K562 (cell line): Measurements from ENCODE around the gene VHLL. TPM values are rescaled to one million over a fixed set of nuclear protein-coding genes. Genes with fewer than 3 reads are reported as not detected.

Experiments
- ARID4B ChIP-seq: sonication (generic); formaldehyde crosslinking; IDR thresholded peaks from 2 replicates; pipeline ENCODE4 v1.8.0; 2022; ENCODE audit warnings: mild to moderate bottlenecking, missing genetic modification reagents
- CSDE1 ChIP-seq, 2 experiments: fragments of 450-650 bp; IDR thresholded peaks; 2 replicates each; pipeline ENCODE4 v1.6.1; 2016; ENCODE audit warnings: mild to moderate bottlenecking in 1 of 2
- FOXK1 ChIP-seq: sonication (generic); formaldehyde crosslinking; IDR thresholded peaks from 2 replicates; pipeline ENCODE4 v1.8.0; 2022; ENCODE audit warnings: missing genetic modification reagents, mild to moderate bottlenecking, borderline replicate concordance
- HBP1 ChIP-seq: fragments of 450-650 bp; formaldehyde crosslinking; IDR thresholded peaks from 2 replicates; pipeline ENCODE4 v1.4.0; 2022; ENCODE audit warnings: missing genetic modification characterization
- MEF2A ChIP-seq: IDR thresholded peaks from 2 replicates; pipeline ENCODE4 v1.6.1; 2011; ENCODE audit warnings: low read depth, mild to moderate bottlenecking, low read length, moderate library complexity; ENCODE audit not compliant: control insufficient read depth
- POLR2AphosphoS5 ChIP-seq: IDR thresholded peaks from 2 replicates; pipeline ENCODE4 v1.6.1; 2011; ENCODE audit warnings: mild to moderate bottlenecking, low read depth, low read length, moderate library complexity; ENCODE audit not compliant: control insufficient read depth, insufficient read depth
- RAD21 ChIP-seq, 2 experiments: fragments of 250-450 bp in 1 of 2; fragments of 450-650 bp in 1 of 2; sonication (Bioruptor Pico) in 1 of 2; formaldehyde crosslinking in 1 of 2; IDR thresholded peaks in 1 of 2; conservative IDR thresholded peaks in 1 of 2; 2 replicates each; pipeline versions ENCODE4 v1.4.0 to v1.8.0; 2020 to 2022; ENCODE audit warnings: mild to moderate bottlenecking in 2 of 2, moderate library complexity in 1 of 2
- RBFOX2 ChIP-seq: fragments of 200-400 bp; formaldehyde crosslinking; IDR thresholded peaks from 2 replicates; pipeline ENCODE4 v1.6.1; 2017; ENCODE audit warnings: low read depth, mild to moderate bottlenecking, low read length, moderate library complexity
- SMARCA5 ChIP-seq: fragments of 450-650 bp; IDR thresholded peaks from 2 replicates; pipeline ENCODE4 v1.6.1; 2016
- TAF1 ChIP-seq: IDR thresholded peaks from 2 replicates; pipeline ENCODE4 v1.6.1; 2011; ENCODE audit warnings: mild to moderate bottlenecking, low read length, moderate library complexity; ENCODE audit not compliant: insufficient read depth, control insufficient read depth, severe bottlenecking; ENCODE audit errors: extremely low read depth
- XRCC5 ChIP-seq: fragments of 200-400 bp; formaldehyde crosslinking; IDR thresholded peaks from 2 replicates; pipeline ENCODE4 v1.6.1; 2017; ENCODE audit warnings: low read depth, mild to moderate bottlenecking, low read length
- ZBTB7A ChIP-seq: IDR thresholded peaks from 2 replicates; pipeline ENCODE4 v1.6.1; 2011; ENCODE audit warnings: low read depth, mild to moderate bottlenecking, low read length, moderate library complexity, borderline replicate concordance; ENCODE audit not compliant: control insufficient read depth
- ZNF384 ChIP-seq: IDR thresholded peaks from 2 replicates; pipeline ENCODE4 v1.6.1; 2012; ENCODE audit warnings: low read depth, low read length, improper control_type of control experiment
- polyA plus RNA-seq, 8 experiments: library from polyadenylated mRNA; depleted of rRNA in 4 of 8; stranded (reverse) in 5 of 8; unstranded in 3 of 8; fragments of >200 nt; fragmentation: Nextera tagmentation in 2 of 8; fragmentation: Illumina TruSeq in 1 of 8; extraction: Ambion mirVana in 2 of 8; extraction: Trizol in 1 of 8; gene quantifications; 2 replicates each; pipeline versions ENCODE4 v1.2.1 to v1.2.3, GENCODE V29; 2011 to 2014; ENCODE audit warnings: inconsistent platforms in 1 of 8, missing spikeins in 1 of 8
- total RNA-seq, 7 experiments: library from RNA; depleted of rRNA in 6 of 7; stranded (reverse); fragments of >200 nt in 6 of 7; fragmentation: Illumina TruSeq in 2 of 7; extraction: Trizol in 2 of 7; gene quantifications; 2 replicates each; pipeline versions ENCODE4 v1.2.1 to v1.2.3, GENCODE V29; 2011 to 2021; ENCODE audit warnings: low replicate concordance in 1 of 7
- TF ChIP-seq, protein P1 (sequence below): IDR thresholded peaks from 2 replicates; pipeline ENCODE4 v1.6.1; 2011; ENCODE audit warnings: borderline replicate concordance, low read depth, mild to moderate bottlenecking, moderate library complexity, low read length; ENCODE audit not compliant: insufficient read depth, poor library complexity, severe bottlenecking

Gene VHLL
- total and polyA plus RNA-seq, 9 of the 15 experiments (the other 6 are each of a cell fraction or from before 2014, with no cell fraction given): not detected

GRCh38 chr1:156337888-156338179 lies 38.7 kb upstream of the VHLL start (continued):
- no peak for TF ChIP-seq RAD21 (CRISPR knock-in tag; conservative IDR thresholded peaks at IDR 0.05 in 1 of 2, IDR thresholded peaks at IDR 0.05 in 1 of 2)
- no peak for TF ChIP-seq MEF2A
- TF ChIP-seq, protein P1, sequence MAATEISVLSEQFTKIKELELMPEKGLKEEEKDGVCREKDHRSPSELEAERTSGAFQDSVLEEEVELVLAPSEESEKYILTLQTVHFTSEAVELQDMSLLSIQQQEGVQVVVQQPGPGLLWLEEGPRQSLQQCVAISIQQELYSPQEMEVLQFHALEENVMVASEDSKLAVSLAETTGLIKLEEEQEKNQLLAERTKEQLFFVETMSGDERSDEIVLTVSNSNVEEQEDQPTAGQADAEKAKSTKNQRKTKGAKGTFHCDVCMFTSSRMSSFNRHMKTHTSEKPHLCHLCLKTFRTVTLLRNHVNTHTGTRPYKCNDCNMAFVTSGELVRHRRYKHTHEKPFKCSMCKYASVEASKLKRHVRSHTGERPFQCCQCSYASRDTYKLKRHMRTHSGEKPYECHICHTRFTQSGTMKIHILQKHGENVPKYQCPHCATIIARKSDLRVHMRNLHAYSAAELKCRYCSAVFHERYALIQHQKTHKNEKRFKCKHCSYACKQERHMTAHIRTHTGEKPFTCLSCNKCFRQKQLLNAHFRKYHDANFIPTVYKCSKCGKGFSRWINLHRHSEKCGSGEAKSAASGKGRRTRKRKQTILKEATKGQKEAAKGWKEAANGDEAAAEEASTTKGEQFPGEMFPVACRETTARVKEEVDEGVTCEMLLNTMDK: no peak
- TF ChIP-seq CSDE1 (IDR thresholded peaks at IDR 0.05): no peak
- TF ChIP-seq RBFOX2: no peak
- TF ChIP-seq XRCC5: no peak
- TF ChIP-seq HBP1 (CRISPR knock-in tag): 0 out of 2 replicates have a peak, but pooled peaks have one; percentile 56
- TF ChIP-seq TAF1: no peak
- no peak for TF ChIP-seq ZBTB7A
- no peak for TF ChIP-seq POLR2AphosphoS5
- TF ChIP-seq SMARCA5: peak; percentile 50; the same call in 1 of the 2 replicates
- TF ChIP-seq ARID4B (CRISPR knock-in tag): no peak
- TF ChIP-seq ZNF384: no peak
- TF ChIP-seq FOXK1: no peak
